GM12878 (cell line): Measurements from ENCODE around the gene PDE8B. TPM values are rescaled to one million over a fixed set of nuclear protein-coding genes. Genes with fewer than 3 reads are reported as not detected.

Source experiments
- ATAC-seq: fragments of 200-7000 bp; cut with Tn5 transposase; 3 replicates; pipeline ENCODE4 v1.9.1; 2020; ENCODE audit warnings: mild to moderate bottlenecking, moderate library complexity
- BruUV-seq: library from RNA; stranded (reverse); fragments of 400-500 nt; replicated peaks from 2 replicates; lab custom pipeline; 2021; lab: Mats Ljungman, UMichigan
- CTCF ChIA-PET: fragments of 300-600 bp; sonication (Branson Sonifier 250); formaldehyde crosslinking; extraction: SDS; loops from one replicate; lab custom pipeline; 2021; ENCODE audit warnings: inconsistent platforms; lab: Yijun Ruan, JAX
- POLR2A ChIA-PET: fragments of 350-600 bp; formaldehyde crosslinking; extraction: SDS; loops from one replicate; lab custom pipeline; 2021; ENCODE audit warnings: inconsistent platforms; lab: Charles Lee
- RAD21 ChIA-PET: fragments of 300-600 bp; sonication (Branson Sonifier 250); formaldehyde crosslinking; loops from one replicate; lab custom pipeline; 2023; ENCODE audit warnings: antibody characterized with exemption; ENCODE audit not compliant: unreplicated experiment; lab: Charles Lee
- SMC1A ChIA-PET: fragments of 300-600 bp; sonication (Branson Sonifier 250); formaldehyde crosslinking; loops from one replicate; lab custom pipeline; 2023; ENCODE audit not compliant: unreplicated experiment, uncharacterized antibody; lab: Charles Lee
- DNase-seq: peaks from one replicate; pipeline ENCODE4 v3.0.0-alpha.2; 2011; ENCODE audit warnings: low read depth, low spot score
- FAIRE-seq: peaks from 3 replicates; lab custom pipeline; 2011; peaks lifted over from hg19 to GRCh38; lab: Jason Lieb, UNC
- H2AFZ ChIP-seq: 2 replicates; pipeline ENCODE4 v1.6.0; 2011; ENCODE audit warnings: low read depth, low read length, control low read depth; ENCODE audit not compliant: control insufficient read depth
- H3K27ac ChIP-seq: 2 replicates; pipeline ENCODE4 v1.5.1; 2011; ENCODE audit warnings: control low read depth; ENCODE audit not compliant: control insufficient read depth, insufficient read depth
- H3K27me3 ChIP-seq, 2 experiments: replicated peaks in 1 of 2; 2 replicates each; pipeline versions ENCODE4 v1.6.0 to v1.6.1; 2011; ENCODE audit warnings: low read length in 1 of 2; ENCODE audit not compliant: control insufficient read depth in 2 of 2, insufficient read depth in 2 of 2
- H3K36me3 ChIP-seq, 2 experiments: 2 replicates each; pipeline ENCODE4 v1.5.1; 2011; ENCODE audit warnings: low read length in 1 of 2; ENCODE audit not compliant: control insufficient read depth in 2 of 2, insufficient read depth in 2 of 2
- H3K4me1 ChIP-seq: 2 replicates; pipeline ENCODE4 v1.6.1; 2011; ENCODE audit warnings: mild to moderate bottlenecking, low read length, moderate library complexity, mixed read lengths; ENCODE audit not compliant: control insufficient read depth, insufficient read depth
- H3K4me2 ChIP-seq: 2 replicates; pipeline ENCODE4 v1.6.0; 2011; ENCODE audit warnings: control low read depth; ENCODE audit not compliant: control insufficient read depth, insufficient read depth
- H3K4me3 ChIP-seq: fragments of 200-600 bp; sonication (generic); 2 replicates; pipeline ENCODE4 v1.5.1; 2016
- H3K79me2 ChIP-seq: 2 replicates; pipeline ENCODE4 v1.6.0; 2011; ENCODE audit warnings: low read length; ENCODE audit not compliant: control insufficient read depth, insufficient read depth
- H3K9ac ChIP-seq: 2 replicates; pipeline ENCODE4 v1.8.0; 2011; ENCODE audit warnings: low read length, control low read depth, mixed read lengths; ENCODE audit not compliant: control insufficient read depth, insufficient read depth
- H3K9me3 ChIP-seq: replicated peaks from 3 replicates; pipeline ENCODE4 v1.5.1; 2011; ENCODE audit warnings: mild to moderate bottlenecking, low read length; ENCODE audit not compliant: control insufficient read depth, insufficient read depth
- H4K20me1 ChIP-seq: 2 replicates; pipeline ENCODE4 v1.6.0; 2011; ENCODE audit not compliant: control insufficient read depth, insufficient read depth
- BHLHE40 ChIP-seq, 2 experiments: fragments of 450-650 bp in 1 of 2; IDR thresholded peaks; 2 replicates each; pipeline ENCODE4 v1.6.1; 2011 to 2017; ENCODE audit warnings: low read depth in 2 of 2, borderline replicate concordance in 1 of 2, improper control_type of control experiment in 1 of 2, low read length in 1 of 2, mild to moderate bottlenecking in 1 of 2
- FOXK2 ChIP-seq: fragments of 450-650 bp; IDR thresholded peaks from 2 replicates; pipeline ENCODE4 v1.6.1; 2017; ENCODE audit warnings: mild to moderate bottlenecking, moderate library complexity
- NFYB ChIP-seq: IDR thresholded peaks from 2 replicates; pipeline ENCODE4 v1.6.1; 2011; ENCODE audit warnings: low read depth, mild to moderate bottlenecking, low read length, improper control_type of control experiment, moderate library complexity; ENCODE audit not compliant: insufficient read depth
- NR2C1 ChIP-seq: fragments of 450-650 bp; IDR thresholded peaks from 2 replicates; pipeline ENCODE4 v1.6.1; 2017; ENCODE audit warnings: antibody characterized with exemption, mild to moderate bottlenecking, moderate library complexity
- PRDM15 ChIP-seq: fragments of 450-650 bp; formaldehyde crosslinking; IDR thresholded peaks from 2 replicates; pipeline ENCODE4 v1.4.0; 2020; ENCODE audit warnings: mild to moderate bottlenecking, moderate library complexity
- TCF3 ChIP-seq: IDR thresholded peaks from 2 replicates; pipeline ENCODE4 v1.6.1; 2012; ENCODE audit warnings: low read depth, mild to moderate bottlenecking, low read length, borderline replicate concordance; ENCODE audit not compliant: insufficient read depth
- YY1 ChIP-seq: IDR thresholded peaks from 2 replicates; pipeline ENCODE4 v1.6.1; 2011; ENCODE audit warnings: low read depth, mild to moderate bottlenecking, low read length
- ZNF592 ChIP-seq: fragments of 450-650 bp; IDR thresholded peaks from 2 replicates; pipeline ENCODE4 v1.6.1; 2017; ENCODE audit warnings: mild to moderate bottlenecking, moderate library complexity
- WGBS: methylation state at CpG from one replicate; pipeline ENCODE4 v1.1.6; 2016; ENCODE audit warnings: low lambda C conversion rate; ENCODE audit not compliant: insufficient replicate concordance, insufficient coverage; ENCODE audit errors: missing lambda C conversion rate; 5-methylcytosine and 5-hydroxymethylcytosine counted together
- in situ Hi-C: fragments of 300-500 bp; cut with MboI; formaldehyde crosslinking; loops from 9 replicates; pipeline ENCODE4 v1.14.3; 2018; ENCODE audit warnings: mixed read lengths
- intact Hi-C: fragments of 100-400 bp; cut with micrococcal nuclease; formaldehyde crosslinking; loops from one replicate; pipeline ENCODE4 v1.14.2; 2022; ENCODE audit not compliant: unreplicated experiment
- polyA plus RNA-seq, 11 experiments: library from polyadenylated mRNA; depleted of rRNA in 4 of 11; unstranded in 6 of 11; stranded (reverse) in 5 of 11; fragments of >200 nt; fragmentation: Nextera tagmentation in 4 of 11; fragmentation: Illumina TruSeq in 1 of 11; extraction: Ambion mirVana in 4 of 11; extraction: Trizol in 1 of 11; gene quantifications; 1 replicate in 1 of 11; 2 replicates in 10 of 11; pipeline versions ENCODE4 v1.2.1 to v1.2.3, GENCODE V29; 2011 to 2016; ENCODE audit warnings: inconsistent platforms in 2 of 11, missing spikeins in 2 of 11, low read depth in 1 of 11
- total RNA-seq, 4 experiments: library from RNA; depleted of rRNA in 3 of 4; stranded (reverse); fragments of >200 nt in 3 of 4; fragmentation: Illumina TruSeq in 1 of 4; extraction: Trizol in 1 of 4; gene quantifications; 2 replicates each; pipeline versions ENCODE4 v1.2.1 to v1.2.3, GENCODE V29; 2013 to 2021

PDE8B gene
- total and polyA plus RNA-seq, 10 of the 15 experiments (the other 5 are each of a cell fraction or from before 2014, with no cell fraction given): 0.03 to 0.44 (median 0.20) TPM; not detected in 3

- WGBS: 27% methylated on average over 12 of the region's 12 CpGs
- H3K4me1 ChIP-seq: no peaks in the 10 kb centered on the region
- ChIA-PET RAD21 (no interaction called here), POLR2A (no interaction called here), SMC1A (no interaction called here), CTCF (no interaction called here)
- no peak overlapping the region for H2AFZ ChIP-seq
- no TSS peak for BruUV-seq
- FAIRE-seq: no peak
- intact Hi-C loops (no loop called here), in situ Hi-C loops (no loop called here)
- no peaks in the 10 kb centered on the region for H3K79me2 ChIP-seq
- H3K4me3 ChIP-seq: no peak overlapping the region
- H3K27ac ChIP-seq: no peak overlapping the region
- no peak for DNase-seq
- no peak overlapping the region for H3K4me2 ChIP-seq
- H3K9ac ChIP-seq: no peak overlapping the region
- H3K27me3 ChIP-seq: no peaks in the 10 kb centered on the region
- no peaks in the 10 kb centered on the region for H3K36me3 ChIP-seq
- no peak for TF ChIP-seq PRDM15 (CRISPR knock-in tag)
- H4K20me1 ChIP-seq: no peaks in the 10 kb centered on the region
- no peak for ATAC-seq
- no peaks in the 10 kb centered on the region for H3K9me3 ChIP-seq
Observed at GRCh38 chr5:77308154-77308960, 97.9 kb downstream of the PDE8B start.

- Histone ChIP-seq H3K27me3 (no peaks in the 10 kb centered on the region), H4K20me1 (no peaks in the 10 kb centered on the region), H3K4me3 (no peak overlapping the region), H3K4me1 (no peaks in the 10 kb centered on the region), H3K27ac (no peak overlapping the region), H3K79me2 (no peaks in the 10 kb centered on the region), H2AFZ (no peak overlapping the region), H3K36me3 (no peaks in the 10 kb centered on the region), H3K9ac (no peak overlapping the region), H3K9me3 (no peaks in the 10 kb centered on the region), H3K4me2 (no peak overlapping the region)
- CTCF ChIA-PET: no interaction called here
- DNase-seq (no peak), FAIRE-seq (no peak), ATAC-seq (no peak)
- RAD21 ChIA-PET: no interaction called here
- BruUV-seq: no TSS peak
- POLR2A ChIA-PET: no interaction called here
- SMC1A ChIA-PET: no interaction called here
- WGBS: 22% methylated on average over 1 of the region's 2 CpGs
- intact Hi-C loops: no loop called here
- in situ Hi-C loops: no loop called here
- TF ChIP-seq ZNF592 (no peak), TCF3 (no peak), BHLHE40 (IDR thresholded peaks at IDR 0.05; ENCODE audit: borderline replicate concordance in 1 of 2, low read depth in 2 of 2, low read length in 1 of 2) (no peak), NFYB (no peak), NR2C1 (no peak), YY1 (no peak), FOXK2 (no peak)
Observed at GRCh38 chr5:77309140-77309539, 98.7 kb downstream of the PDE8B start.
